Fibroblast of the aortic adventitia (primary cell): Measurements from ENCODE around the gene TBC1D22A. TPM values are rescaled to one million over a fixed set of nuclear protein-coding genes. Genes with fewer than 3 reads are reported as not detected.

Experiments
- DNase-seq: peaks from one replicate; pipeline ENCODE4 v3.0.0-alpha.2; 2010; ENCODE audit warnings: low read depth
- H3K4me3 ChIP-seq: 2 replicates; pipeline ENCODE4 v1.5.1; 2011; ENCODE audit warnings: low read depth, mild to moderate bottlenecking, control low read depth, low read length, moderate library complexity
- CTCF ChIP-seq: IDR thresholded peaks from 2 replicates; pipeline ENCODE4 v1.5.1; 2011; ENCODE audit warnings: mild to moderate bottlenecking, low read length, control low read depth, inconsistent platforms; ENCODE audit not compliant: insufficient read depth
- total RNA-seq: library from RNA; depleted of rRNA; stranded (reverse); fragments of >200 nt; gene quantifications from 2 replicates; pipeline ENCODE4 v1.2.3, GENCODE V29; 2012; ENCODE audit warnings: low replicate concordance

Gene TBC1D22A
- total RNA-seq, 1 donor: 13.8 TPM

DNA sequence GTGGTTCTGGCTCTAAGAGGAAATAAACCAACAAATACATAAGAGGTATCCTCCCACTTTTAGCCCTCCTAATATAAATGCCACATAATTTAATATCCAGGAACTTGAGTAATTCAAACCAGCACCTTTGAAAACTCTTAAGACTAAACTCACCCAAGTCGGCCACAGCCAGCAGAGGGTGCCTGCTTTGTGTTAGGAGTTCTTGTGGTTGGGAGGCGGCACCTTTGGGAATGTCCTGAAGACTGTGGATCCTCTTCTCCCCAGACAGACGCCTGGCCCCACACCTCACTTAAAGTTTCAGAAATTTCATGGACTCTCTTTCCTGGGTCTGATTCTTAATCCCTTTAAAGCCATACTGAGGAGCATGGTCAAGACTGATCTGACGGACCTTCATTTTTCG lies 169.0 kb downstream of the TBC1D22A start:
- peak; percentile 9 for TF ChIP-seq CTCF
- H3K4me3 ChIP-seq: no peak overlapping the region
- DNase-seq: peak; percentile 9

DNA sequence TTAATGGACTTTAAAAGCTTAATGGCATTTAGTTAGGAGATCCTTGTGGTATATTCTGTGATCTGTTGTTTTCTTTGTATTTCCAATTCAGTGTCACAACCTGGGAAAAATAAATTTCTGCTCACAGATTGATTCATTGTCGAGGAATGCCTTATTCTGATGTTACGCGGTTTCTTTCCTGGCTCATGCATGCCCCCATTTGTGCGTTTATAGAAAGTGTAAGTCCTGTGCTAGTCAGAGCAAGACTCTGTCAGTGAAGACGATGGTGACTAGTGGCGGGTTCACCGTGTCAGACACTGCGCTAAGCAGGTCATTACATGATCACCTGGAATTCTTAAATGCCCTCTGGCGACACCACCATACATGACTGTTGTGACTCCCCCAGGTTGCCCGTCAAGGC lies 169.4 kb downstream of the TBC1D22A start:
- no peak for TF ChIP-seq CTCF
- DNase-seq: no peak
- H3K4me3 ChIP-seq: no peak overlapping the region

GRCh38 chr22:46933040-46933930 lies 170.8 kb downstream of the TBC1D22A start:
- no peak overlapping the region for H3K4me3 ChIP-seq
- DNase-seq: no peak
- no peak for TF ChIP-seq CTCF

GRCh38 chr22:46934172-46934745 lies 171.8 kb downstream of the TBC1D22A start:
- no peak for TF ChIP-seq CTCF
- no peak overlapping the region for H3K4me3 ChIP-seq
- no peak for DNase-seq

DNA sequence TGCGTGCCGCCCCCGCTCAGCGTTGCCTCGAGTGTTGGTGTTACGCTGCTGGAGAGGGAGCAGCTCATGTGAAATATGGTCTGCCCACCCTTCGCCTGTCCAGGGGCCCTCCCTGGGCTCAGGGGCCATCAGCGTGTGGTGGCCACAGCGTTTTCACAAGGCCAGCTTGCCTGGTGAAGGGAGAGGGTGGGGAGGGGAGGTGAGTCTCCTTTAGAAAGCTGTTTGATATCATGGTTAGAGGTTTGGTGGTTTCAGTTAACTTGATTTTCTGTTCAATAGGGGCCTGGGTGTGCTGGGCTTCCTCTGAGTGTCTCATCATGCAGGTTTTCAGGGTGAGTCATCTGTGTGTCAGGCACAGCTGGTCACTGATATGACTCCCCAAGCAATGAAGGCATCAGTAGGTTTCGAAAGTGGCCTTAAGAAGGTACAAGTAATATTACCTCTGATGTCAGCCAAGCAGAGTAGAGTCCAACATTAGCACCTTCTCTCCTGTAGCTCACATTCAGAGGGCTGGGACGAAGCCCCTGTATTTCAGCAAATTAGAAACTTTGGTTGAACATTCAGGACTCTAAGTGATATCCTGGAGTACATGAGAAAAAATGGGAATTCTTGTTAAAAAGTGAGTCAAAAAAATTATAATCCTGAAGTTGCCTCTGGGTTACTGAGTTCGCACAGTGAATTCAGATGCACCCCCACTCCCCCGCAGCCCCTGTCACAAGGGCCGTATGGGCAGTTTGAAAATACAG lies 172.5 kb downstream of the TBC1D22A start:
- no peak for TF ChIP-seq CTCF
- no peak overlapping the region for H3K4me3 ChIP-seq
- DNase-seq: peak; percentile 85

GRCh38 chr22:46935506-46936377 lies 173.3 kb downstream of the TBC1D22A start:
- no peak overlapping the region for H3K4me3 ChIP-seq
- no peak for TF ChIP-seq CTCF
- DNase-seq: no peak
